Common myeloid progenitor, CD34-positive (primary cell): ENCODE measurements around the gene CLNK.

Experiments used
- CTCF ChIA-PET: fragments of 350-600 bp; sonication (Branson Sonifier 250); formaldehyde crosslinking; loops from one replicate; lab custom pipeline; 2021; ENCODE audit warnings: antibody characterized with exemption; lab: Charles Lee
- POLR2A ChIA-PET: fragments of 350-600 bp; sonication (Branson Sonifier 250); formaldehyde crosslinking; loops from one replicate; lab custom pipeline; 2021; ENCODE audit warnings: antibody characterized with exemption; lab: Charles Lee
- DNase-seq, 3 donors: peaks; one replicate each; pipeline versions ENCODE4 v3.0.0 to v3.0.0-alpha.2; 2013
- H3K27ac ChIP-seq, 2 experiments: 1 replicate in 1 of 2; 2 replicates in 1 of 2; pipeline ENCODE4 v1.7.0; 2013; ENCODE audit warnings: inconsistent platforms in 2 of 2, low read length in 2 of 2, mild to moderate bottlenecking in 2 of 2, low read depth in 1 of 2, moderate library complexity in 1 of 2; ENCODE audit not compliant: severe bottlenecking in 2 of 2, insufficient read depth in 1 of 2, poor library complexity in 1 of 2
- H3K27me3 ChIP-seq, 5 experiments: replicated peaks in 2 of 5; 1 replicate in 3 of 5; 2 replicates in 2 of 5; pipeline versions ENCODE4 v1.6.1 to v1.7.0; 2013; ENCODE audit warnings: low read length in 4 of 5, mild to moderate bottlenecking in 2 of 5, moderate library complexity in 2 of 5, inconsistent platforms in 1 of 5; ENCODE audit not compliant: insufficient read depth in 5 of 5, control insufficient read depth in 4 of 5
- H3K36me3 ChIP-seq, 4 experiments: 1 replicate in 2 of 4; 2 replicates in 2 of 4; pipeline versions ENCODE4 v1.6.1 to v1.7.0; 2013; ENCODE audit warnings: low read length in 3 of 4, control low read depth in 1 of 4, mild to moderate bottlenecking in 1 of 4; ENCODE audit not compliant: control insufficient read depth in 4 of 4, insufficient read depth in 4 of 4
- H3K4me1 ChIP-seq, 4 experiments: 1 replicate in 3 of 4; 2 replicates in 1 of 4; pipeline versions ENCODE4 v1.6.1 to v1.7.1; 2013; ENCODE audit warnings: low read length in 3 of 4, mild to moderate bottlenecking in 3 of 4, control low read depth in 1 of 4, inconsistent platforms in 1 of 4, moderate library complexity in 1 of 4; ENCODE audit not compliant: control insufficient read depth in 4 of 4, insufficient read depth in 4 of 4; ENCODE audit errors: control extremely low read depth in 1 of 4
- H3K4me3 ChIP-seq, 7 experiments: 1 replicate in 4 of 7; 2 replicates in 3 of 7; pipeline versions ENCODE4 v1.5.1 to v1.7.0; 2013; ENCODE audit warnings: mild to moderate bottlenecking in 7 of 7, low read length in 6 of 7, moderate library complexity in 6 of 7, inconsistent platforms in 2 of 7, low read depth in 2 of 7, control low read depth in 1 of 7; ENCODE audit not compliant: insufficient read depth in 4 of 7, control insufficient read depth in 1 of 7; ENCODE audit errors: extremely low read depth in 1 of 7
- H3K9me3 ChIP-seq, 5 experiments: 1 replicate in 4 of 5; 2 replicates in 1 of 5; pipeline versions ENCODE4 v1.6.1 to v1.7.1; 2013; ENCODE audit warnings: low read length in 4 of 5, mild to moderate bottlenecking in 2 of 5, inconsistent platforms in 1 of 5, low read depth in 1 of 5, moderate library complexity in 1 of 5; ENCODE audit not compliant: control insufficient read depth in 4 of 5, insufficient read depth in 2 of 5; ENCODE audit errors: control extremely low read depth in 1 of 5
- WGBS: methylation state at CpG from one replicate; pipeline ENCODE4 v1.1.5; 2013; ENCODE audit not compliant: insufficient coverage; 5-methylcytosine and 5-hydroxymethylcytosine counted together

CLNK gene

GRCh38 chr4:10688022-10688421, 3.5 kb upstream of the CLNK start:
- no peak for DNase-seq
- WGBS: 100% methylated on average over 1 of the region's 3 CpGs
- ChIA-PET CTCF (no interaction called here), POLR2A (no interaction called here)
- no peak overlapping the region for H3K27ac ChIP-seq
- no peak overlapping the region for H3K4me3 ChIP-seq
- H3K9me3 ChIP-seq: no peaks in the 10 kb centered on the region
- H3K27me3 ChIP-seq: no peaks in the 10 kb centered on the region
- H3K36me3 ChIP-seq: no peaks in the 10 kb centered on the region
- peaks cover 12 to 68% (median 39%) of the 10 kb centered on the region in 4 experiments for H3K4me1 ChIP-seq

DNA sequence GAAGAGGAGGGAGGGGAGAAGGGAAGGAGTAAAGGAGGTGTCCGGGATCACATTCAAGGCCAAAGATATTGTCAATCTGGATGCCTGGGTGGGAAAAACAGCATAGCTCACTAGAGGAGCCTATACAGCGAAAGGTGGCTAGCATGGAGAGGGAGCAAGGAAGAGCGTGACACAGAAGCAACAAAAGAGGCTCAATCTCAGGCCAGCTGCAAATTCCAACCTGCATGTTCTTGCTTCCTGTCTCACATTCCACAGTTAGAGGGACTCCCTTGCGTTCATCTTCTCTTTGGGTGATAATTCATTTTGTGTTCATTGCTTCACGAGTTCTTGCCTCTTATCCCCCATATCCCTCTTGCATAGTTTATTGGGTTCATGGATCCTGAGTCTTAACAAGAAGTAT, 3.0 kb upstream of the CLNK start:
- Histone ChIP-seq H3K4me3 (no peak overlapping the region), H3K27me3 (no peaks in the 10 kb centered on the region), H3K4me1 (peaks cover 12 to 71% (median 39%) of the 10 kb centered on the region in 4 experiments), H3K36me3 (no peaks in the 10 kb centered on the region), H3K9me3 (no peaks in the 10 kb centered on the region), H3K27ac (no peak overlapping the region)
- CTCF ChIA-PET: interaction anchor here (1.3 kb wide), 1 partner anchor 55 kb away, joined by 3 read pairs; no protein-coding TSS in a partner anchor
- 85% methylated on average over 3 of the region's 5 CpGs for WGBS
- no peak for DNase-seq
- POLR2A ChIA-PET: no interaction called here

DNA sequence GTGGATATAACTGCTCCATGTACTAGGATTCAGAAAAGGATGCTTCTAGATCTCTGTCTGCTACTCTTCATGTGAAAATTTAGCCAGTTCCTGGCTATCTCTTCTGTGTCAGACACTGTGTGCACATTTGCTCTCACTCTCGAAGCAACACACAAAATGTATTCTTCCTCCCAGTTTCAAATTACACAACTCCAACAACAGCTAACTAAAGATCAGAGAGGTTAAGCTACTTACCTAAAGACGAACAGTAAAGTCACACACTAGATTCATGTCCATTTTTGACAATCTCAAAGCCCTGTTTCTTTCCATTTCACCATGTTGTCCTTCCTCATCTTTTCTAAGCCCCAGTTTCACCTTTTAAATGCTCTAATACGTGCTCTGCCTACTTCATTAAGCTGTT, 2.2 kb downstream of the CLNK start:
- POLR2A ChIA-PET: interaction anchor here (1.6 kb wide), 1 partner anchor 11 kb away, joined by 3 read pairs; no protein-coding TSS in a partner anchor

DNA sequence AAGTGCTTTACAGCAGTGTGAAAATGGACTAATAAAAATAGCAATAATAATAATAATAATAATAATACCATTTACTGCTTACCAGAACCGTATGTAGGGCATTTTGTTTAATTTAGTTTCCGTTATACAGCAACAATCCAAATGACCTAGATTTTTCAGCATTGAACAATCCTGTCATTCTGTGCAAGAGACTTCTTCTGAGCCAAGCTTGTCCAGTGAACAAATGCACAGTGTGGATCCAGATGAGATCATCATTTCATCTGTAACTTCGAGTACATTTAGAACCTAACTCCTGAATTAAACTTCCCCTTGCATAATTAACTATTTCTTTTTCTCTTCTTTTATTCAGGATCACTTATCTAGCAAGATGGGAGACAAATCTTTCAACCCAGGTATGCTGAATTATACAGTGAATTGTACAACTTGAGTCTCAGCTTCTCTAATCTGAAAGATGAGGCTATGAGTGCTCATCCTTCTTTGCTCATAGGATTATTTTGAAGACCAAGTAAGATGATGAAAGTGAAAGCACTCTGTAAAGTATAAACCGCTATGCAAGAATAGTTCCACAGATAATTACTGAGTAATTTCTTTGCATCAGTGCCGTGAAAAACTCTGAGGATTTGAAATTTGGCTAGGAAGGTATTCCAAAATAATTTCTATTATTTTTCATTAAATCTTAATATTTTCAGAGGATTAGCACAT, 6.6 kb downstream of the CLNK start:
- Histone ChIP-seq H3K4me3 (peak overlapping the region in 1 of 7 experiments; percentile 41), H3K4me1 (peaks cover 0 to 23% (median 18%) of the 10 kb centered on the region in 4 experiments), H3K36me3 (no peaks in the 10 kb centered on the region), H3K27ac (no peak overlapping the region), H3K27me3 (no peaks in the 10 kb centered on the region), H3K9me3 (peaks cover 0 to 2% (median 0%) of the 10 kb centered on the region in 5 experiments)
- ChIA-PET POLR2A (no interaction called here), CTCF (interaction anchor here (1.2 to 1.9 kb wide), 3 partner anchors 8 to 24 kb away, joined by 3 to 7 read pairs (median 3); no protein-coding TSS in a partner anchor)
- peak in 1 of 3 donors; percentile 40 for DNase-seq
- WGBS: 75% methylated on average over 2 of the region's 5 CpGs

More for the DNA sequence above, 2.2 kb downstream of the CLNK start:
- Histone ChIP-seq H3K27ac (no peak overlapping the region), H3K36me3 (no peaks in the 10 kb centered on the region), H3K27me3 (no peaks in the 10 kb centered on the region), H3K4me1 (peaks cover 10 to 43% (median 24%) of the 10 kb centered on the region in 4 experiments), H3K4me3 (no peak overlapping the region), H3K9me3 (peaks cover 0 to 2% (median 0%) of the 10 kb centered on the region in 5 experiments)
- no peak for DNase-seq
- CTCF ChIA-PET: interaction anchor here (2.0 to 2.2 kb wide), 2 partner anchors 13 to 18 kb away, joined by 6 read pairs; no protein-coding TSS in a partner anchor
- WGBS: 100% methylated on average over 2 of the region's 3 CpGs

- Histone ChIP-seq H3K4me3 (no peak overlapping the region), H3K4me1 (peaks cover 2 to 54% (median 37%) of the 10 kb centered on the region in 4 experiments), H3K27me3 (no peaks in the 10 kb centered on the region), H3K27ac (no peak overlapping the region), H3K36me3 (no peaks in the 10 kb centered on the region), H3K9me3 (no peaks in the 10 kb centered on the region)
- ChIA-PET POLR2A (no interaction called here), CTCF (interaction anchor here (0.9 to 2.5 kb wide), 6 partner anchors 9 to 29 kb away, joined by 3 to 9 read pairs (median 4); no protein-coding TSS in a partner anchor)
- 88% methylated on average over 4 of the region's 5 CpGs for WGBS
- DNase-seq: no peak
Measured at GRCh38 chr4:10673817-10674369, 10.7 kb downstream of the CLNK start.

- H3K4me1 ChIP-seq: peaks cover 2 to 65% (median 40%) of the 10 kb centered on the region in 4 experiments
- no CpG with 5 or more reads among the region's 3 CpGs for WGBS
- no peak overlapping the region for H3K27ac ChIP-seq
- H3K4me3 ChIP-seq: no peak overlapping the region
- CTCF ChIA-PET: interaction anchor here (1.6 to 2.3 kb wide), 2 partner anchors 11 to 32 kb away, joined by 6 to 7 read pairs; partner anchors contain the start of gene CLNK
- no peaks in the 10 kb centered on the region for H3K27me3 ChIP-seq
- no peaks in the 10 kb centered on the region for H3K36me3 ChIP-seq
- no peak for DNase-seq
- POLR2A ChIA-PET: interaction anchor here (1.0 to 1.5 kb wide), 2 partner anchors 23 to 32 kb away, joined by 3 to 4 read pairs; no protein-coding TSS in a partner anchor
- no peaks in the 10 kb centered on the region for H3K9me3 ChIP-seq
Measured at GRCh38 chr4:10672379-10672778, 12.2 kb downstream of the CLNK start.
